NB4 (cell line): ENCODE measurements around the gene AGTPBP1.

Experiments used
- CTCF ChIP-seq: IDR thresholded peaks from one replicate; pipeline ENCODE4 v1.5.1; 2012; ENCODE audit warnings: low read depth, low read length
- MAX ChIP-seq: IDR thresholded peaks from 2 replicates; pipeline ENCODE4 v1.6.1; 2011; ENCODE audit warnings: low read depth, low read length
- MYC ChIP-seq: IDR thresholded peaks from 2 replicates; pipeline ENCODE4 v1.6.1; 2011; ENCODE audit warnings: low read depth, low read length
- POLR2A ChIP-seq: IDR thresholded peaks from 2 replicates; pipeline ENCODE4 v1.6.1; 2011; ENCODE audit warnings: mild to moderate bottlenecking; ENCODE audit not compliant: insufficient read length; ENCODE audit errors: extremely low read depth

- TF ChIP-seq CTCF (no peak), POLR2A (no peak), MAX (no peak), MYC (no peak)
Observed at GRCh38 chr9:85603936-85604335, 137.8 kb downstream of the AGTPBP1 start.
